KMS-11 (cell line): ENCODE results near the gene SULT1A2.
"Not testable (repeated sequence)": the region's sequence is repeated elsewhere in the genome, so short reads cannot be mapped to it uniquely, and the experiment has no call there.

ENCODE experiments used
- H2AFZ ChIP-seq: fragments of 200-600 bp; sonication (generic); 2 replicates; pipeline ENCODE4 v1.6.1; 2016; ENCODE audit warnings: antibody characterized with exemption, mixed run types, low read depth
- H3K27ac ChIP-seq: fragments of 200-600 bp; sonication (generic); 2 replicates; pipeline ENCODE4 v1.6.1; 2016; ENCODE audit warnings: mild to moderate bottlenecking, mixed run types
- H3K27me3 ChIP-seq: fragments of 200-600 bp; sonication (generic); 2 replicates; pipeline ENCODE4 v1.6.1; 2017; ENCODE audit warnings: mild to moderate bottlenecking, low read depth, mixed run types, moderate library complexity; ENCODE audit not compliant: insufficient read depth
- H3K36me3 ChIP-seq: fragments of 200-600 bp; sonication (generic); 2 replicates; pipeline ENCODE4 v1.6.1; 2017; ENCODE audit warnings: mild to moderate bottlenecking, mixed run types; ENCODE audit not compliant: insufficient read depth
- H3K4me1 ChIP-seq: fragments of 200-600 bp; sonication (generic); 2 replicates; pipeline ENCODE4 v1.6.1; 2016; ENCODE audit warnings: mild to moderate bottlenecking, low read depth, mixed run types; ENCODE audit not compliant: poor library complexity, severe bottlenecking
- H3K4me2 ChIP-seq: fragments of 200-600 bp; sonication (generic); 2 replicates; pipeline ENCODE4 v1.7.0; 2016; ENCODE audit warnings: mild to moderate bottlenecking, mixed run types
- H3K4me3 ChIP-seq: fragments of 200-600 bp; sonication (generic); IDR thresholded peaks from 2 replicates; pipeline ENCODE4 v1.6.1; 2017; ENCODE audit warnings: low read depth, low read length, mixed read lengths; ENCODE audit not compliant: insufficient read depth
- H3K79me2 ChIP-seq: fragments of 200-600 bp; sonication (generic); 2 replicates; pipeline ENCODE4 v1.6.1; 2016; ENCODE audit warnings: low read depth, mixed run types; ENCODE audit not compliant: insufficient read depth
- H3K9ac ChIP-seq: fragments of 200-600 bp; sonication (generic); 2 replicates; pipeline ENCODE4 v1.6.1; 2016; ENCODE audit warnings: mild to moderate bottlenecking, mixed run types
- H4K20me1 ChIP-seq: fragments of 200-600 bp; sonication (generic); 2 replicates; pipeline ENCODE4 v1.6.1; 2016; ENCODE audit warnings: mild to moderate bottlenecking, mixed run types; ENCODE audit not compliant: insufficient read depth
- CTCF ChIP-seq: fragments of 200-600 bp; sonication (generic); conservative IDR thresholded peaks from 2 replicates; pipeline ENCODE4 v1.6.1; 2017; ENCODE audit warnings: low read depth, mild to moderate bottlenecking, antibody characterized with exemption, low read length, moderate library complexity, mixed read lengths

The SULT1A2 gene

GRCh38 chr16:28596115-28596630, 677 bp downstream of the SULT1A2 start:
- Histone ChIP-seq H3K4me1 (peaks cover 16% of the 10 kb centered on the region), H3K79me2 (no peaks in the 10 kb centered on the region), H3K36me3 (no peaks in the 10 kb centered on the region), H3K9ac (no peak overlapping the region), H3K27ac (no peak overlapping the region), H3K27me3 (no peaks in the 10 kb centered on the region), H3K4me3 (no peak overlapping the region), H3K4me2 (no peak overlapping the region), H2AFZ (no peak overlapping the region), H4K20me1 (no peaks in the 10 kb centered on the region)
- TF ChIP-seq CTCF = no peak

- H3K4me1 ChIP-seq = peaks cover 16% of the 10 kb centered on the region
- not testable (repeated sequence) for H3K79me2 ChIP-seq, H4K20me1 ChIP-seq, H3K27ac ChIP-seq, H3K4me2 ChIP-seq, H2AFZ ChIP-seq, H3K27me3 ChIP-seq, H3K36me3 ChIP-seq, H3K4me3 ChIP-seq, H3K9ac ChIP-seq
These were observed 1.4 kb downstream of the SULT1A2 start for GRCh38 chr16:28595451-28595850.

- TF ChIP-seq CTCF = no peak
These were observed 3.8 kb downstream of the SULT1A2 start for GRCh38 chr16:28592979-28593553.

GRCh38 chr16:28592511-28592910, 4.3 kb downstream of the SULT1A2 start:
- TF ChIP-seq CTCF = no peak
- Histone ChIP-seq H3K27ac (no peak overlapping the region), H3K4me2 (no peak overlapping the region), H3K4me1 (peaks cover 8% of the 10 kb centered on the region), H3K27me3 (no peaks in the 10 kb centered on the region), H2AFZ (no peak overlapping the region), H3K9ac (no peak overlapping the region), H3K36me3 (no peaks in the 10 kb centered on the region), H3K4me3 (no peak overlapping the region), H3K79me2 (no peaks in the 10 kb centered on the region), H4K20me1 (no peaks in the 10 kb centered on the region)

More at GRCh38 chr16:28592979-28593553, 3.8 kb downstream of the SULT1A2 start:
- Histone ChIP-seq H3K4me3 (no peak overlapping the region), H3K36me3 (no peaks in the 10 kb centered on the region), H3K27ac (no peak overlapping the region), H4K20me1 (no peaks in the 10 kb centered on the region), H3K9ac (no peak overlapping the region), H3K27me3 (no peaks in the 10 kb centered on the region), H2AFZ (no peak overlapping the region), H3K4me2 (no peak overlapping the region), H3K79me2 (no peaks in the 10 kb centered on the region), H3K4me1 (peaks cover 13% of the 10 kb centered on the region)

- Histone ChIP-seq H3K27me3 (no peaks in the 10 kb centered on the region), H2AFZ (no peak overlapping the region), H3K4me2 (no peak overlapping the region), H3K36me3 (no peaks in the 10 kb centered on the region), H3K27ac (no peak overlapping the region), H3K79me2 (no peaks in the 10 kb centered on the region), H3K4me1 (no peaks in the 10 kb centered on the region), H3K4me3 (no peak overlapping the region), H3K9ac (no peak overlapping the region), H4K20me1 (no peaks in the 10 kb centered on the region)
- no peak for TF ChIP-seq CTCF
These were observed 5.5 kb downstream of the SULT1A2 start for GRCh38 chr16:28591355-28591754.
